Measurements from ENCODE around the gene OTUD7B. TPM values are rescaled to one million over a fixed set of nuclear protein-coding genes. Genes with fewer than 3 reads are reported as not detected.

Gene OTUD7B
- total RNA-seq, 1 donor, result 18.5 TPM

DNA sequence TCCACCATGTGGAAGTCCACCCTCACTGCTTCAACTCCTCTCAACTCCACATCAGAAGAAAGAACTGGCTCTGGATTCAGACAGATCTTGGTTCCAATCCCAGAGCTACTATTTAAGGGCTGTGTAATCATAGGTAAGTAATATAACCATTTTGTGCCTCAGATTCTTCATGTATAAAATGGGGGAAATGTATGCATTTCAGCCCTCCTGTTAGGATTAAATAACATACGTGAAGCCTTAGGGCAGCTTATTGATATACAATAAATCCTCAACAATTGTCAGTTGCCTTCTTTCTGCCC, 23.3 kb downstream of the OTUD7B start:
- no peak for DNase-seq (ENCODE audit: insufficient read length, low spot score, missing footprints)
- Histone ChIP-seq H3K36me3 (ENCODE audit: insufficient read depth, low read length) (no peaks in the 10 kb centered on the region), H2AFZ (ENCODE audit: low read length) (peak overlapping the region; percentile 35), H3K79me2 (ENCODE audit: insufficient read depth, low read length) (peaks cover 88% of the 10 kb centered on the region), H3K9me3 (ENCODE audit: low read depth, low read length) (no peaks in the 10 kb centered on the region), H3K4me2 (ENCODE audit: insufficient read depth, low read length) (peak overlapping the region; percentile 82), H3K27ac (ENCODE audit: low read depth, low read length) (peak overlapping the region; percentile 75), H3K27me3 (ENCODE audit: insufficient read depth, low read length) (no peaks in the 10 kb centered on the region), H3K4me1 (ENCODE audit: insufficient read depth, low read length) (peaks cover 31% of the 10 kb centered on the region), H3K4me3 (ENCODE audit: insufficient read depth, low read length) (peak overlapping the region; percentile 17), H4K20me1 (ENCODE audit: insufficient read depth, low read length) (peaks cover 31% of the 10 kb centered on the region)
- no peak for TF ChIP-seq CTCF (IDR thresholded peaks at IDR 0.05; ENCODE audit: extremely low read depth, low read depth, low read length)

DNA sequence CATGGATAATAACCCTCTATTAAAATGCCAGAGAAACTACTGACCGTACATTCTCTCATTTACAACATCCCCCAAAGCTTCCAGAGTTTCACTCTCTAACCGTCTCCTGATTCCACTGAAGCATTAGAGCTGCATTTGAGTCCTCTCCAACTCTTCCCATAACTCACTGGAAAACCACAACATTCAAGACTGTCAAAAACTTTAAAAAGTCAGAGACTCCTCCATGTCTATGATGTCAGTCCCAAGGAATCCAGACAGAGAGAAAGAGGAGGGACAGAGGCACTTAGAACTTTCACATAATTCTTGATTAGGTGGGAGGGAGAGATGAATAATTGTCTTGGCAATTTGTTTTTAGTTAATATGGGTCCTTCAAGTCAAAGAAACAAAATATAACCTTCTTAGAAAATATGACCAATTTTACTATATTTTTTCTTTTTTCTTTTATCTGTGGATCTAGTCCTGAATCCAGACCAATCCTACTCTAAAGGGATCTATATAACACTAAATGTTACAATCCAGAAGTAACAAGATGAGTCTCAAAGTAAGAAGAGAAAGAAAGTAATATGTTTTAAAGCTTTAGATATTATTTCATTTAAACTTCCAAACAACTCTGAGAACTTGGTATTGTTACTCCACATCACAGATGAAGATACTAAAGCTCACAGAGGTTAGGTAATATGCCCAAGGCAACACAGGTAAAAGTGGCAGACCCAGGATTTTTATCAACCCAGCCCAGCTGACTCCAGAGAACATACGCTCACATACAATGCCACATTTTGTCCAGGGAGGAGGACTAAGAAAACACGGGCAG, 23.8 kb downstream of the OTUD7B start:
- H3K4me2 ChIP-seq (ENCODE audit: insufficient read depth, low read length), result peak overlapping the region; percentile 82
- peak overlapping the region; percentile 44 for H3K4me3 ChIP-seq (ENCODE audit: insufficient read depth, low read length)
- peaks cover 33% of the 10 kb centered on the region for H4K20me1 ChIP-seq (ENCODE audit: insufficient read depth, low read length)
- H3K9me3 ChIP-seq (ENCODE audit: low read depth, low read length), result no peaks in the 10 kb centered on the region
- TF ChIP-seq CTCF (IDR thresholded peaks at IDR 0.05; ENCODE audit: extremely low read depth, low read depth, low read length), result no peak
- DNase-seq (ENCODE audit: insufficient read length, low spot score, missing footprints), result peak; percentile 81
- H2AFZ ChIP-seq (ENCODE audit: low read length), result peak overlapping the region; percentile 35
- H3K79me2 ChIP-seq (ENCODE audit: insufficient read depth, low read length), result peaks cover 85% of the 10 kb centered on the region
- H3K27ac ChIP-seq (ENCODE audit: low read depth, low read length), result peak overlapping the region; percentile 75
- no peaks in the 10 kb centered on the region for H3K36me3 ChIP-seq (ENCODE audit: insufficient read depth, low read length)
- no peaks in the 10 kb centered on the region for H3K27me3 ChIP-seq (ENCODE audit: insufficient read depth, low read length)
- H3K4me1 ChIP-seq (ENCODE audit: insufficient read depth, low read length), result peaks cover 31% of the 10 kb centered on the region

GRCh38 chr1:149979972-149980540, 30.5 kb downstream of the OTUD7B start:
- peak overlapping the region; percentile 10 for H3K4me2 ChIP-seq (ENCODE audit: insufficient read depth, low read length)
- peaks cover 84% of the 10 kb centered on the region for H3K79me2 ChIP-seq (ENCODE audit: insufficient read depth, low read length)
- TF ChIP-seq CTCF (IDR thresholded peaks at IDR 0.05; ENCODE audit: extremely low read depth, low read depth, low read length), result no peak

DNA sequence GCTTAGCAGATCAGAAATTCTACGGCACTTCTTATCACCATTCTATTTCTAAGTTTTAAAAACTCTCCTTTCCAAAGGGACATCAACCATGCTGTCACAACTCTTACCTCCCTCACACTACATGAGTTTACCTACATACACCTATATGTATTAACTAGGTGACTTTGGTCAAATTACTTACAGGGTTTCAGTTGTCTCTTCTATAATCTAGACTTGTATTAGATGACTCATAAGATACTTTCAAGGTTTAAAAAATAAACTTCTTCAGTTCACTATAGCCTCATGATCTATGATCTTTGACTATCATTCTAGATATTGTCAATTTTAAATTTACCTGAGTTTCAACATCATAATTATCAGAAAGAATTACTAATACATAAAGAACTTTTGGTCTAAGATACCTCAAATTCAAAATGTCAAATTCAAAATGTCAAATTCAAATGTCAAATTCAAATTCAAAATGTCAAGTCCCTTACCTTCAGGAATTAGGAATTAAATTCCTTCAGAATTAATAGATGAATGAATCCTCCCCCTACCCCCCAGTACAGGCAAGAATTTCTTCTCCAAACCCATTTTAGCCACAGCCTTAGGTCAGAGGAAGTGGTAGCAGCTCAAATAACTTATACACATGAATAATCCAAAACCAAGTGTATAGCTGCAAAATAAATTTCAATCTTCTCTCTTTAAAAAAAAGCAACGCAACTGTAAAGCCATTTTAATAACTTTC, 31.1 kb downstream of the OTUD7B start:
- Histone ChIP-seq H3K79me2 (ENCODE audit: insufficient read depth, low read length) (peaks cover 80% of the 10 kb centered on the region), H3K4me2 (ENCODE audit: insufficient read depth, low read length) (no peak overlapping the region), H3K9me3 (ENCODE audit: low read depth, low read length) (no peaks in the 10 kb centered on the region), H3K27me3 (ENCODE audit: insufficient read depth, low read length) (no peaks in the 10 kb centered on the region), H3K27ac (ENCODE audit: low read depth, low read length) (no peak overlapping the region), H2AFZ (ENCODE audit: low read length) (no peak overlapping the region), H4K20me1 (ENCODE audit: insufficient read depth, low read length) (peaks cover 38% of the 10 kb centered on the region), H3K4me1 (ENCODE audit: insufficient read depth, low read length) (peaks cover 17% of the 10 kb centered on the region), H3K36me3 (ENCODE audit: insufficient read depth, low read length) (peaks cover 22% of the 10 kb centered on the region), H3K4me3 (ENCODE audit: insufficient read depth, low read length) (no peak overlapping the region)
- no peak for TF ChIP-seq CTCF (IDR thresholded peaks at IDR 0.05; ENCODE audit: extremely low read depth, low read depth, low read length)
- peak; percentile 21 for DNase-seq (ENCODE audit: insufficient read length, low spot score, missing footprints)

More at GRCh38 chr1:149979972-149980540, 30.5 kb downstream of the OTUD7B start:
- Histone ChIP-seq H3K36me3 (ENCODE audit: insufficient read depth, low read length) (peaks cover 19% of the 10 kb centered on the region), H2AFZ (ENCODE audit: low read length) (no peak overlapping the region), H3K27ac (ENCODE audit: low read depth, low read length) (peak overlapping the region; percentile 35), H3K9me3 (ENCODE audit: low read depth, low read length) (no peaks in the 10 kb centered on the region), H3K4me1 (ENCODE audit: insufficient read depth, low read length) (peaks cover 17% of the 10 kb centered on the region), H3K27me3 (ENCODE audit: insufficient read depth, low read length) (no peaks in the 10 kb centered on the region), H3K4me3 (ENCODE audit: insufficient read depth, low read length) (no peak overlapping the region), H4K20me1 (ENCODE audit: insufficient read depth, low read length) (peaks cover 38% of the 10 kb centered on the region)
- peak; percentile 5 for DNase-seq (ENCODE audit: insufficient read length, low spot score, missing footprints)
